ENCODE data around the gene GALNT18. TPM values are rescaled to one million over a fixed set of nuclear protein-coding genes. Genes with fewer than 3 reads are reported as not detected.

The GALNT18 gene
- total and polyA plus RNA-seq, 2 of the 4 experiments (the other 2 are of a cell fraction): 9.5 to 11.3 TPM

- DNase-seq (no peak), ATAC-seq (ENCODE audit: low read depth) (no peak)
- ChIA-PET POLR2A (ENCODE audit: unreplicated experiment) (no interaction called here), CTCF (no interaction called here)
- H4K8ac ChIP-seq (ENCODE audit: low read depth in 2 of 2, low read length in 2 of 2): no peak overlapping the region
- H3K9me3 ChIP-seq (ENCODE audit: control insufficient read depth, insufficient read depth, low read length): no peaks in the 10 kb centered on the region
- in situ Hi-C loops (cut with MboI; ENCODE audit: low sequenced_read_pairs) (no loop called here), intact Hi-C loops (cut with micrococcal nuclease) (no loop called here), dilution Hi-C loops (cut with HindIII; ENCODE audit: low sequenced_read_pairs, unreplicated experiment) (no loop called here)
- no peak overlapping the region for H2AFZ ChIP-seq (replicated peaks; ENCODE audit: low read length, poor library complexity)
- H3K18ac ChIP-seq (ENCODE audit: low read depth, low read length): no peak overlapping the region
- H3K23ac ChIP-seq (ENCODE audit: low read depth, low read length): no peak overlapping the region
- H4K91ac ChIP-seq (ENCODE audit: insufficient read depth, low read depth, low read length): 0 out of 2 replicates have a peak overlapping the region, but pooled peaks have one; percentile 7
- no peaks in the 10 kb centered on the region for H4K20me1 ChIP-seq (ENCODE audit: insufficient read depth, low read length)
- no peak overlapping the region for H3K4ac ChIP-seq (ENCODE audit: low read depth, low read length)
- TF ChIP-seq CTCF (conservative IDR thresholded peaks at IDR 0.05; ENCODE audit: low read depth, low read length) (no peak), RCOR1 (IDR thresholded peaks at IDR 0.05; ENCODE audit: insufficient replicate concordance, low read length) (no peak), SMC3 (IDR thresholded peaks at IDR 0.05; ENCODE audit: low read depth, low read length) (no peak), MAFK (IDR thresholded peaks at IDR 0.05; ENCODE audit: low read depth, low read length) (no peak), CEBPB (IDR thresholded peaks at IDR 0.05; ENCODE audit: low read depth, low read length) (no peak), MXI1 (IDR thresholded peaks at IDR 0.05; ENCODE audit: borderline replicate concordance, low read depth, low read length) (no peak), FOS (IDR thresholded peaks at IDR 0.05; ENCODE audit: low read depth, low read length) (no peak), MAZ (IDR thresholded peaks at IDR 0.05; ENCODE audit: borderline replicate concordance, low read depth, low read length) (no peak), RFX5 (IDR thresholded peaks at IDR 0.05; ENCODE audit: low read depth, low read length) (no peak), ELK1 (IDR thresholded peaks at IDR 0.05; ENCODE audit: borderline replicate concordance, low read depth, low read length) (no peak), BHLHE40 (IDR thresholded peaks at IDR 0.05; ENCODE audit: low read depth, low read length) (no peak), NFE2L2 (IDR thresholded peaks at IDR 0.05; ENCODE audit: low read depth, low read length) (no peak), CHD1 (IDR thresholded peaks at IDR 0.05; ENCODE audit: low read depth, low read length) (no peak), RAD21 (IDR thresholded peaks at IDR 0.05; ENCODE audit: low read length) (no peak), POLR2A (IDR thresholded peaks at IDR 0.05; ENCODE audit: low read depth, low read length) (no peak)
- TF ChIP-seq, protein P1, sequence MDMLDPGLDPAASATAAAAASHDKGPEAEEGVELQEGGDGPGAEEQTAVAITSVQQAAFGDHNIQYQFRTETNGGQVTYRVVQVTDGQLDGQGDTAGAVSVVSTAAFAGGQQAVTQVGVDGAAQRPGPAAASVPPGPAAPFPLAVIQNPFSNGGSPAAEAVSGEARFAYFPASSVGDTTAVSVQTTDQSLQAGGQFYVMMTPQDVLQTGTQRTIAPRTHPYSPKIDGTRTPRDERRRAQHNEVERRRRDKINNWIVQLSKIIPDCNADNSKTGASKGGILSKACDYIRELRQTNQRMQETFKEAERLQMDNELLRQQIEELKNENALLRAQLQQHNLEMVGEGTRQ (IDR thresholded peaks at IDR 0.05; ENCODE audit: low read depth, low read length): no peak
- no peak overlapping the region for H3K14ac ChIP-seq (replicated peaks; ENCODE audit: low read depth, low read length)
- no peak overlapping the region for H3K56ac ChIP-seq (ENCODE audit: extremely low read depth, insufficient read depth, low read length)
- H3K27me3 ChIP-seq (ENCODE audit: control insufficient read depth, insufficient read depth, low read length): 0 out of 2 replicates have a peak, but pooled peaks cover 5% of the 10 kb centered on the region
- H3K4me3 ChIP-seq (ENCODE audit: insufficient read depth, low read depth, low read length): no peak overlapping the region
- H3K27ac ChIP-seq (ENCODE audit: insufficient read depth, low read length): no peak overlapping the region
- peaks cover 13% of the 10 kb centered on the region; the same call in 1 of the 2 replicates for H3K9me1 ChIP-seq (ENCODE audit: insufficient read depth, low read length)
- no peak overlapping the region for H2BK15ac ChIP-seq (ENCODE audit: low read depth, low read length)
- BruUV-seq (replicated peaks): no TSS peak
- H3K9ac ChIP-seq (ENCODE audit: low read depth, low read length): no peak overlapping the region
- no peak overlapping the region for H2BK5ac ChIP-seq (ENCODE audit: low read depth, low read length, poor library complexity, severe bottlenecking)
- no peak overlapping the region for H3K4me2 ChIP-seq (ENCODE audit: low read depth, low read length)
- H3K4me1 ChIP-seq (ENCODE audit: control insufficient read depth, insufficient read depth, low read length): peaks cover 17% of the 10 kb centered on the region
- no peaks in the 10 kb centered on the region for H3K79me1 ChIP-seq (ENCODE audit: low read depth in 1 of 2, low read length in 2 of 2)
- no peaks in the 10 kb centered on the region for H3K36me3 ChIP-seq (ENCODE audit: control insufficient read depth, insufficient read depth, low read length)
- H4K5ac ChIP-seq (ENCODE audit: low read depth, low read length): no peak overlapping the region
- no peak overlapping the region for H2BK120ac ChIP-seq (ENCODE audit: low read depth, low read length)
- H2AK5ac ChIP-seq (ENCODE audit: low read depth, low read length): no peak overlapping the region
- H2AK9ac ChIP-seq (replicated peaks; ENCODE audit: low read depth, low read length, poor library complexity): no peak overlapping the region
- H2BK20ac ChIP-seq (ENCODE audit: low read depth, low read length): no peak overlapping the region
Observed at GRCh38 chr11:11394241-11394640, 227.6 kb downstream of the GALNT18 start.

Measured in IMR-90 (cell line).